ENCODE measurements around the gene KDM2A. TPM values are rescaled to one million over a fixed set of nuclear protein-coding genes. Genes with fewer than 3 reads are reported as not detected.

The KDM2A gene
- total RNA-seq, 4 donors from 2014 or later = 34.8 to 55.0 (median 44.9) TPM

GRCh38 chr11:67178878-67179277 is 59.8 kb downstream of the KDM2A start:
- no peak for DNase-seq
- no peak for TF ChIP-seq POLR2A (IDR thresholded peaks at IDR 0.05)
- TF ChIP-seq, protein P1, sequence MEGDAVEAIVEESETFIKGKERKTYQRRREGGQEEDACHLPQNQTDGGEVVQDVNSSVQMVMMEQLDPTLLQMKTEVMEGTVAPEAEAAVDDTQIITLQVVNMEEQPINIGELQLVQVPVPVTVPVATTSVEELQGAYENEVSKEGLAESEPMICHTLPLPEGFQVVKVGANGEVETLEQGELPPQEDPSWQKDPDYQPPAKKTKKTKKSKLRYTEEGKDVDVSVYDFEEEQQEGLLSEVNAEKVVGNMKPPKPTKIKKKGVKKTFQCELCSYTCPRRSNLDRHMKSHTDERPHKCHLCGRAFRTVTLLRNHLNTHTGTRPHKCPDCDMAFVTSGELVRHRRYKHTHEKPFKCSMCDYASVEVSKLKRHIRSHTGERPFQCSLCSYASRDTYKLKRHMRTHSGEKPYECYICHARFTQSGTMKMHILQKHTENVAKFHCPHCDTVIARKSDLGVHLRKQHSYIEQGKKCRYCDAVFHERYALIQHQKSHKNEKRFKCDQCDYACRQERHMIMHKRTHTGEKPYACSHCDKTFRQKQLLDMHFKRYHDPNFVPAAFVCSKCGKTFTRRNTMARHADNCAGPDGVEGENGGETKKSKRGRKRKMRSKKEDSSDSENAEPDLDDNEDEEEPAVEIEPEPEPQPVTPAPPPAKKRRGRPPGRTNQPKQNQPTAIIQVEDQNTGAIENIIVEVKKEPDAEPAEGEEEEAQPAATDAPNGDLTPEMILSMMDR (IDR thresholded peaks at IDR 0.05 in 4 of 5, conservative IDR thresholded peaks at IDR 0.05 in 1 of 5) = no peak
- peaks cover 0 to 35% of the 10 kb centered on the region in 2 donors for H3K36me3 ChIP-seq
- H3K9me3 ChIP-seq = no peaks in the 10 kb centered on the region
- in situ Hi-C loops (cut with MboI; ENCODE audit: low sequenced_read_pairs in 4 of 4) (no loop called here), intact Hi-C loops (cut with DNase I; ENCODE audit: low total_unique reads) (no loop called here)
- H3K4me1 ChIP-seq = peaks cover 0 to 5% of the 10 kb centered on the region in 2 donors
- ATAC-seq = no peak
- no peaks in the 10 kb centered on the region for H3K27me3 ChIP-seq
- H3K27ac ChIP-seq = no peak overlapping the region
- no peak overlapping the region for H3K4me3 ChIP-seq

GRCh38 chr11:67179892-67180490 is 60.9 kb downstream of the KDM2A start:
- no peak for TF ChIP-seq POLR2A (IDR thresholded peaks at IDR 0.05)
- TF ChIP-seq, protein P1 (IDR thresholded peaks at IDR 0.05 in 4 of 5, conservative IDR thresholded peaks at IDR 0.05 in 1 of 5) = no peak
- Histone ChIP-seq H3K9me3 (no peaks in the 10 kb centered on the region), H3K36me3 (peaks cover 0 to 36% of the 10 kb centered on the region in 2 donors), H3K4me3 (no peak overlapping the region), H3K27ac (no peak overlapping the region), H3K27me3 (no peaks in the 10 kb centered on the region), H3K4me1 (no peaks in the 10 kb centered on the region)
- DNase-seq (no peak), ATAC-seq (no peak)
- in situ Hi-C loops (cut with MboI; ENCODE audit: low sequenced_read_pairs in 4 of 4) (no loop called here), intact Hi-C loops (cut with DNase I; ENCODE audit: low total_unique reads) (loop anchor here (5.0 kb wide), 1 partner anchor 37 kb away; no protein-coding TSS in a partner anchor)

DNA sequence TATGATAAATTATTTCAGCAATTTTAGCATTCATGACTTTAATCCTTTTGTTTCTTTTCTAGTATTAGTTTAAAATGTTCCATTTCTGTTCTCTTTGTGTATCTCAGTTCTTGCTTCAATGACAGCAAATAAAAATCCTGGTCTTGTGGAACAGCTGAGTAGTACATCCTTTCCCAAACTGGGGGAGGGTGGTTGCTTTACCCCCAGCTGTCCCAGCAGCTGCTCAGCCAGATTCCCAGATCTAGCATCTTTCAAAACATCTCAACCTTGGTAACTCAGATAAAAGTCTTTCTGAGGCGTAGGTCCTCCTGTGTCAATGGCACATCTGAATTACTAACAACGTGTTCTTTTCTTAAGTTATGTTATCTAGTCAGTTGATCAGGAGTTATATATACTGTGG is 75.0 kb downstream of the KDM2A start:
- DNase-seq = no peak
- Histone ChIP-seq H3K9me3 (no peaks in the 10 kb centered on the region), H3K4me1 (no peaks in the 10 kb centered on the region), H3K27ac (no peak overlapping the region), H3K27me3 (no peaks in the 10 kb centered on the region), H3K4me3 (no peak overlapping the region), H3K36me3 (peaks cover 0 to 12% of the 10 kb centered on the region in 2 donors)
- TF ChIP-seq, protein P1 (IDR thresholded peaks at IDR 0.05 in 4 of 5, conservative IDR thresholded peaks at IDR 0.05 in 1 of 5) = no peak
- TF ChIP-seq POLR2A (IDR thresholded peaks at IDR 0.05) = no peak
- intact Hi-C loops (cut with DNase I; ENCODE audit: low total_unique reads) = no loop called here
- in situ Hi-C loops (cut with MboI; ENCODE audit: low sequenced_read_pairs in 4 of 4) = no loop called here
- ATAC-seq = no peak

- H3K4me1 ChIP-seq = no peaks in the 10 kb centered on the region
- intact Hi-C loops (cut with DNase I; ENCODE audit: low total_unique reads) = no loop called here
- TF ChIP-seq, protein P1 (IDR thresholded peaks at IDR 0.05 in 4 of 5, conservative IDR thresholded peaks at IDR 0.05 in 1 of 5) = no peak
- no peak for TF ChIP-seq POLR2A (IDR thresholded peaks at IDR 0.05)
- ATAC-seq = no peak
- no peaks in the 10 kb centered on the region for H3K27me3 ChIP-seq
- no peak for DNase-seq
- peaks cover 0 to 12% of the 10 kb centered on the region in 2 donors for H3K36me3 ChIP-seq
- H3K9me3 ChIP-seq = no peaks in the 10 kb centered on the region
- H3K4me3 ChIP-seq = no peak overlapping the region
- in situ Hi-C loops (cut with MboI; ENCODE audit: low sequenced_read_pairs in 4 of 4) = no loop called here
- H3K27ac ChIP-seq = no peak overlapping the region
These were observed 77.0 kb downstream of the KDM2A start for GRCh38 chr11:67195971-67196456.

Data from gastrocnemius medialis (tissue), 4 donors.